ENCODE data around the gene ATP10A.

DNA sequence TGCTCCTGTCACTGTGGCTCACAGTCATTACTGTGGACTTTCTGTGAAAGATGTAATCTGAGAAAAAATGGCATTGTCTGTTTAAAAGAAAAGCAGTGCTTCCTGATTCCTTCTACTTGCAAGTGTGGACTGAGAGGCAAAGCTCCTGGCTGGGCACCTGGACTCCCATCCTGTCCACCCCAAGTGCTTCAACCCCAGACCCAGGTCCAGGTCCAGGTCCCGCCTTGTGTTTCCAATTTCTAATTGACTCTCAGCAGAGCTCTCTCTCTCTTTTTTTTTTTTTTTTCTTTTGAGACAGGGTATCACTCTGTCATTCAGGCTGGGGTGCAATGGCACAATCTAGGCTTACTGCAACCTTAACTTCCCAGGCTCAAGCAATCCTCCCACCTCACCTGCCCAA lies 94.9 kb downstream of the ATP10A start:
- TF ChIP-seq CTCF (IDR thresholded peaks at IDR 0.05; ENCODE audit: poor library complexity, severe bottlenecking) (no peak), MXI1 (conservative IDR thresholded peaks at IDR 0.05; ENCODE audit: poor library complexity, severe bottlenecking) (no peak)

Data from neural cell (in vitro differentiated cells).